Liver (tissue), 9 donors: ENCODE results near the gene PLCXD3. TPM values are rescaled to one million over a fixed set of nuclear protein-coding genes. Genes with fewer than 3 reads are reported as not detected.

Experiments
- DNase-seq: peaks from one replicate; pipeline ENCODE4 v3.0.0-alpha.2; 2017; ENCODE audit warnings: low spot score
- H3K27ac ChIP-seq, 2 donors: one replicate each; pipeline ENCODE4 v1.7.0; 2013; ENCODE audit warnings: inconsistent platforms in 2 of 2, low read length in 2 of 2, control low read depth in 1 of 2, low read depth in 1 of 2, mild to moderate bottlenecking in 1 of 2
- H3K27me3 ChIP-seq, 4 donors: one replicate each; pipeline versions ENCODE4 v1.6.1 to v1.7.0; 2013; ENCODE audit warnings: low read length in 3 of 4, inconsistent platforms in 1 of 4, mild to moderate bottlenecking in 1 of 4, moderate library complexity in 1 of 4; ENCODE audit not compliant: control insufficient read depth in 4 of 4, insufficient read depth in 4 of 4
- H3K36me3 ChIP-seq, 4 donors: one replicate each; pipeline versions ENCODE4 v1.6.1 to v1.7.0; 2013; ENCODE audit warnings: low read length in 3 of 4, mild to moderate bottlenecking in 3 of 4, low read depth in 1 of 4, moderate library complexity in 1 of 4; ENCODE audit not compliant: control insufficient read depth in 4 of 4, insufficient read depth in 3 of 4
- H3K4me1 ChIP-seq, 4 donors: one replicate each; pipeline versions ENCODE4 v1.6.1 to v1.7.0; 2013; ENCODE audit warnings: low read length in 3 of 4, mild to moderate bottlenecking in 3 of 4, moderate library complexity in 1 of 4; ENCODE audit not compliant: control insufficient read depth in 4 of 4, insufficient read depth in 4 of 4
- H3K4me3 ChIP-seq, 3 donors: one replicate each; pipeline versions ENCODE4 v1.6.1 to v1.7.0; 2013; ENCODE audit warnings: low read length in 3 of 3, control low read depth in 1 of 3, low read depth in 1 of 3, mild to moderate bottlenecking in 1 of 3
- H3K9ac ChIP-seq, 2 donors: one replicate each; pipeline ENCODE4 v1.7.0; 2013; ENCODE audit warnings: low read length in 2 of 2, mild to moderate bottlenecking in 2 of 2, moderate library complexity in 2 of 2, control low read depth in 1 of 2, low read depth in 1 of 2
- H3K9me3 ChIP-seq, 4 donors: one replicate each; pipeline versions ENCODE4 v1.6.1 to v1.7.0; 2013; ENCODE audit warnings: low read length in 3 of 4; ENCODE audit not compliant: control insufficient read depth in 4 of 4
- ATF3 ChIP-seq: IDR thresholded peaks from 2 replicates; pipeline ENCODE4 v1.6.1; 2016; ENCODE audit warnings: antibody characterized with exemption
- CTCF ChIP-seq: fragments of 150-350 bp; IDR thresholded peaks from 2 replicates; pipeline ENCODE4 v1.5.1; 2017; ENCODE audit warnings: improper control_type of control experiment, low read depth, low read length; ENCODE audit not compliant: missing input control
- EGR1 ChIP-seq, 2 donors: IDR thresholded peaks; 2 replicates each; pipeline ENCODE4 v1.6.1; 2016 to 2018; ENCODE audit warnings: antibody characterized with exemption in 2 of 2, low read depth in 2 of 2
- FOXA1 ChIP-seq: IDR thresholded peaks from 2 replicates; pipeline ENCODE4 v1.6.1; 2016; ENCODE audit warnings: antibody characterized with exemption
- FOXA2 ChIP-seq: IDR thresholded peaks from 2 replicates; pipeline ENCODE4 v1.6.1; 2016; ENCODE audit warnings: antibody characterized with exemption
- GABPA ChIP-seq, 2 donors: IDR thresholded peaks in 1 of 2; conservative IDR thresholded peaks in 1 of 2; 2 replicates each; pipeline ENCODE4 v1.6.1; 2016; ENCODE audit warnings: antibody characterized with exemption in 2 of 2, mild to moderate bottlenecking in 1 of 2, moderate library complexity in 1 of 2
- HNF4A ChIP-seq, 2 donors: conservative IDR thresholded peaks; 2 replicates each; pipeline ENCODE4 v1.6.1; 2016; ENCODE audit warnings: antibody characterized with exemption in 2 of 2, mild to moderate bottlenecking in 2 of 2
- HNF4G ChIP-seq: IDR thresholded peaks from 2 replicates; pipeline ENCODE4 v1.6.1; 2016; ENCODE audit warnings: antibody characterized with exemption
- JUND ChIP-seq, 2 donors: IDR thresholded peaks; 2 replicates each; pipeline ENCODE4 v1.6.1; 2016; ENCODE audit warnings: antibody characterized with exemption in 2 of 2
- MAX ChIP-seq: IDR thresholded peaks from 2 replicates; pipeline ENCODE4 v1.6.1; 2016; ENCODE audit warnings: antibody characterized with exemption
- NR2F2 ChIP-seq: IDR thresholded peaks from 2 replicates; pipeline ENCODE4 v1.6.1; 2016; ENCODE audit warnings: antibody characterized with exemption
- RAD21 ChIP-seq, 2 donors: IDR thresholded peaks; 2 replicates each; pipeline ENCODE4 v1.6.1; 2016; ENCODE audit warnings: antibody characterized with exemption in 2 of 2, mild to moderate bottlenecking in 2 of 2
- RXRA ChIP-seq, 2 donors: IDR thresholded peaks; 2 replicates each; pipeline ENCODE4 v1.6.1; 2017 to 2018; ENCODE audit warnings: antibody characterized with exemption in 2 of 2, mild to moderate bottlenecking in 1 of 2
- SP1 ChIP-seq: IDR thresholded peaks from 2 replicates; pipeline ENCODE4 v1.6.1; 2018; ENCODE audit warnings: antibody characterized with exemption, mild to moderate bottlenecking
- TAF1 ChIP-seq: conservative IDR thresholded peaks from 2 replicates; pipeline ENCODE4 v1.6.1; 2016; ENCODE audit warnings: antibody characterized with exemption, mild to moderate bottlenecking
- YY1 ChIP-seq: IDR thresholded peaks from 2 replicates; pipeline ENCODE4 v1.6.1; 2016; ENCODE audit warnings: antibody characterized with exemption, mild to moderate bottlenecking
- WGBS: extraction: QIAGEN DNeasy Blood & Tissue Kit; methylation state at CpG from one replicate; pipeline ENCODE4 v1.1.7; 2013; 5-methylcytosine and 5-hydroxymethylcytosine counted together
- polyA plus RNA-seq, 2 donors: library from polyadenylated mRNA; stranded (reverse) in 1 of 2; unstranded in 1 of 2; fragments of 200-250 nt in 1 of 2; fragments of >200 nt in 1 of 2; fragmentation: Nextera tagmentation in 1 of 2; extraction: Ambion mirVana in 1 of 2; gene quantifications; one replicate each; pipeline versions ENCODE4 v1.2.1 to v1.2.3, GENCODE V29; 2013 to 2015
- total RNA-seq, 2 donors: library from RNA; depleted of rRNA; stranded (reverse); fragments of >200 nt; gene quantifications; one replicate each; pipeline ENCODE4 v1.2.3, GENCODE V29; 2014
- TF ChIP-seq, protein P1 (sequence below): IDR thresholded peaks from 2 replicates; pipeline ENCODE4 v1.6.1; 2016; ENCODE audit warnings: antibody characterized with exemption, mild to moderate bottlenecking
- TF ChIP-seq, protein P2 (sequence below): IDR thresholded peaks from 2 replicates; pipeline ENCODE4 v1.6.1; 2016; ENCODE audit warnings: antibody characterized with exemption
- donor health status: healthy.
- donor health status: healthy.
- donor health status: healthy.
- donor health status: healthy.
- donor health status: healthy.

PLCXD3 gene
- total and polyA plus RNA-seq, 4 donors = 0.05 to 2.4 (median 0.58) TPM

DNA sequence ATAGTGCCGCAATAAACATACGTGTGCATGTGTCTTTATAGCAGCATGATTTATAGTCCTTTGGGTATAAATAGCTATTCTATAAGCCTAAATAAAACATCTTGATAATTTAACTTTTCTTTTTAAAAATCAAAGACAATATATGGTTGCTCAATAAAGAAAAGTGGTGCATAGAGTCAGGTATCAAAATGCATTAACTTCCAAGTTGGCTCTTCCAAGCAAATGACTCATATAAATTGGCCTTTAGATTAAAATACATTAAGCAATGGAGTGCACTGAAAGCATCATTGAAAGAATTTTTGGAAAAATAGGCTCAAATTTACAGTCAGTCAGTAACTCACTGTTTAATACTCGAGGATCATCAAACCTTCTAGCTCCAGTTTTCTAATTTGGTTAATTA is 106.6 kb downstream of the PLCXD3 start (continued):
- TF ChIP-seq, protein P1, sequence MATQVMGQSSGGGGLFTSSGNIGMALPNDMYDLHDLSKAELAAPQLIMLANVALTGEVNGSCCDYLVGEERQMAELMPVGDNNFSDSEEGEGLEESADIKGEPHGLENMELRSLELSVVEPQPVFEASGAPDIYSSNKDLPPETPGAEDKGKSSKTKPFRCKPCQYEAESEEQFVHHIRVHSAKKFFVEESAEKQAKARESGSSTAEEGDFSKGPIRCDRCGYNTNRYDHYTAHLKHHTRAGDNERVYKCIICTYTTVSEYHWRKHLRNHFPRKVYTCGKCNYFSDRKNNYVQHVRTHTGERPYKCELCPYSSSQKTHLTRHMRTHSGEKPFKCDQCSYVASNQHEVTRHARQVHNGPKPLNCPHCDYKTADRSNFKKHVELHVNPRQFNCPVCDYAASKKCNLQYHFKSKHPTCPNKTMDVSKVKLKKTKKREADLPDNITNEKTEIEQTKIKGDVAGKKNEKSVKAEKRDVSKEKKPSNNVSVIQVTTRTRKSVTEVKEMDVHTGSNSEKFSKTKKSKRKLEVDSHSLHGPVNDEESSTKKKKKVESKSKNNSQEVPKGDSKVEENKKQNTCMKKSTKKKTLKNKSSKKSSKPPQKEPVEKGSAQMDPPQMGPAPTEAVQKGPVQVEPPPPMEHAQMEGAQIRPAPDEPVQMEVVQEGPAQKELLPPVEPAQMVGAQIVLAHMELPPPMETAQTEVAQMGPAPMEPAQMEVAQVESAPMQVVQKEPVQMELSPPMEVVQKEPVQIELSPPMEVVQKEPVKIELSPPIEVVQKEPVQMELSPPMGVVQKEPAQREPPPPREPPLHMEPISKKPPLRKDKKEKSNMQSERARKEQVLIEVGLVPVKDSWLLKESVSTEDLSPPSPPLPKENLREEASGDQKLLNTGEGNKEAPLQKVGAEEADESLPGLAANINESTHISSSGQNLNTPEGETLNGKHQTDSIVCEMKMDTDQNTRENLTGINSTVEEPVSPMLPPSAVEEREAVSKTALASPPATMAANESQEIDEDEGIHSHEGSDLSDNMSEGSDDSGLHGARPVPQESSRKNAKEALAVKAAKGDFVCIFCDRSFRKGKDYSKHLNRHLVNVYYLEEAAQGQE = no peak
- TF ChIP-seq MAX (no peak), RXRA (IDR thresholded peaks at IDR 0.05) (no peak)

GRCh38 chr5:41402845-41403244 is 107.6 kb downstream of the PLCXD3 start:
- DNase-seq = no peak
- peaks cover 0 to 2% (median 0%) of the 10 kb centered on the region in 4 donors for H3K36me3 ChIP-seq
- TF ChIP-seq CTCF = no peak
- no peak for TF ChIP-seq JUND (IDR thresholded peaks at IDR 0.05)
- TF ChIP-seq FOXA2 = no peak
- no peak for TF ChIP-seq YY1
- TF ChIP-seq HNF4A (conservative IDR thresholded peaks at IDR 0.05) = no peak
- no peak for TF ChIP-seq NR2F2
- TF ChIP-seq, protein P2, sequence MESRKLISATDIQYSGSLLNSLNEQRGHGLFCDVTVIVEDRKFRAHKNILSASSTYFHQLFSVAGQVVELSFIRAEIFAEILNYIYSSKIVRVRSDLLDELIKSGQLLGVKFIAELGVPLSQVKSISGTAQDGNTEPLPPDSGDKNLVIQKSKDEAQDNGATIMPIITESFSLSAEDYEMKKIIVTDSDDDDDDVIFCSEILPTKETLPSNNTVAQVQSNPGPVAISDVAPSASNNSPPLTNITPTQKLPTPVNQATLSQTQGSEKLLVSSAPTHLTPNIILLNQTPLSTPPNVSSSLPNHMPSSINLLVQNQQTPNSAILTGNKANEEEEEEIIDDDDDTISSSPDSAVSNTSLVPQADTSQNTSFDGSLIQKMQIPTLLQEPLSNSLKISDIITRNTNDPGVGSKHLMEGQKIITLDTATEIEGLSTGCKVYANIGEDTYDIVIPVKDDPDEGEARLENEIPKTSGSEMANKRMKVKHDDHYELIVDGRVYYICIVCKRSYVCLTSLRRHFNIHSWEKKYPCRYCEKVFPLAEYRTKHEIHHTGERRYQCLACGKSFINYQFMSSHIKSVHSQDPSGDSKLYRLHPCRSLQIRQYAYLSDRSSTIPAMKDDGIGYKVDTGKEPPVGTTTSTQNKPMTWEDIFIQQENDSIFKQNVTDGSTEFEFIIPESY = no peak
- no peak for TF ChIP-seq MAX
- no peak for TF ChIP-seq HNF4G
- TF ChIP-seq FOXA1 = no peak
- no peak for TF ChIP-seq TAF1
- TF ChIP-seq GABPA (IDR thresholded peaks at IDR 0.05 in 1 of 2, conservative IDR thresholded peaks at IDR 0.05 in 1 of 2) = no peak
- TF ChIP-seq ATF3 = no peak
- no peak for TF ChIP-seq SP1
- TF ChIP-seq RXRA (IDR thresholded peaks at IDR 0.05) = no peak
- TF ChIP-seq, protein P1 = no peak
- TF ChIP-seq EGR1 (IDR thresholded peaks at IDR 0.05; ENCODE audit: low read depth in 2 of 2) = no peak
- TF ChIP-seq RAD21 (IDR thresholded peaks at IDR 0.05) = no peak
- H3K27me3 ChIP-seq = no peaks in the 10 kb centered on the region
- peaks cover 0 to 10% (median 2%) of the 10 kb centered on the region in 4 donors for H3K9me3 ChIP-seq
- no peak overlapping the region for H3K27ac ChIP-seq
- H3K4me1 ChIP-seq = no peaks in the 10 kb centered on the region
- no peak overlapping the region for H3K9ac ChIP-seq
- no peak overlapping the region for H3K4me3 ChIP-seq
- WGBS = 79% methylated on average over 2 of the region's 2 CpGs
